GM18505 (cell line): ENCODE measurements around the gene AQP12B.
"Not testable (repeated sequence)": the region's sequence is repeated elsewhere in the genome, so short reads cannot be mapped to it uniquely, and the experiment has no call there.

Experiments
- ATAC-seq: cut with Tn5 transposase; IDR thresholded peaks from one replicate; pipeline ENCODE4 v1.9.1; 2021; ENCODE audit not compliant: unreplicated experiment
- POLR2A ChIP-seq: IDR thresholded peaks from 4 replicates; pipeline ENCODE4 v1.6.1; 2011; ENCODE audit warnings: borderline replicate concordance; ENCODE audit not compliant: insufficient read depth, insufficient read length; ENCODE audit errors: extremely low read depth

Gene AQP12B

DNA sequence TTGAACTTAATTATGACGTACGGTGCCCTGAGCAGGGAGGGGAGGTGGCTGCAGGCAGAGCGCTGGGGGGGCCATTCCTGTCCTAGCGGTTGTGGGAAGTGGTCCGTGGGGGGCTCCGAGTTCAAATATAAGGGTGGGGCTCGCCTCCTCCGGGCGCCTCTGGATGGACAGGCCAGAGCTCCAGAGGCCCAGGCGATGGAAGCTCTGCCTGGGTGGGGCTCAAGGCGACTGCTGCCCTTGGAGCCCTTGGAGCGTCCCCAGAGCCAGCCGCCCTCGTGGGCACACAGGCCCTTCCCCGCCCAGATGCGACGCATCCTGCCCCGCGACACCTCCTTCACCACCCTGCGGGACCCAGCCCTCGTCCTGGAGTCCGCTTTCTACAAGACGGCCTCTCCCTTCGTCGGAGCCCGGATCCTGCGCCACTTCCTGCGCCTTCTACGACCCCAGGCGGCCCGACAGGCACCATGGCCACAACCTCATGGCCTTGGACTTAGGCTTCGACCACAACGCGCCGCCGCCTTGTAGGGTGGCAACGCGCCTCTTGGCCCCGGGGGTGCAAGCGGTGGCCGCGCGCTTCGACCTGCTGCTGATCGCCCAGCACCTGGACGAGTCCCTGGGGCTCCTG, 10.5 kb downstream of the AQP12B start:
- no peak for ATAC-seq
- no peak for TF ChIP-seq POLR2A

GRCh38 chr2:240670950-240671349, 11.7 kb downstream of the AQP12B start:
- ATAC-seq, result no peak
- TF ChIP-seq POLR2A, result no peak

- no peak for ATAC-seq
- no peak for TF ChIP-seq POLR2A
Measured at GRCh38 chr2:240670402-240670801, 12.3 kb downstream of the AQP12B start.

DNA sequence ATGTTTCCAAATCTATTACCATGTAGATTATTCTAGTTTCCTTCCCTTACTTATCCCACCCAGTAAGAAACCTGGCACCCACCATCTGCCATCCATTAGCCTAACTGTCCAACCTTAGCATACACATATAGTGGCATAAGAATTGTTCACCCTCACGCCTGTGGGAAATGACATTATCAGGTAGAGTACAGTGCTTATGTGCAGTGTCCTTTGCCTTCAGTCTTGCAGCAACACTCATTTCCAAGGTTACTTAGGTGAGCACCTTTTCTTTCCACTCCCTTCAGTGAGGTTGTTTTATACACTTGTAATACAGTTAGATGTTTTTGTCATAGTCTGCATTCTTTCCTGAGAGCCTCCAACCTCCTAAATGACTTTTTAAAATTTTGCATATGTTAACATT, 18.1 kb downstream of the AQP12B start:
- no peak for ATAC-seq
- no peak for TF ChIP-seq POLR2A

DNA sequence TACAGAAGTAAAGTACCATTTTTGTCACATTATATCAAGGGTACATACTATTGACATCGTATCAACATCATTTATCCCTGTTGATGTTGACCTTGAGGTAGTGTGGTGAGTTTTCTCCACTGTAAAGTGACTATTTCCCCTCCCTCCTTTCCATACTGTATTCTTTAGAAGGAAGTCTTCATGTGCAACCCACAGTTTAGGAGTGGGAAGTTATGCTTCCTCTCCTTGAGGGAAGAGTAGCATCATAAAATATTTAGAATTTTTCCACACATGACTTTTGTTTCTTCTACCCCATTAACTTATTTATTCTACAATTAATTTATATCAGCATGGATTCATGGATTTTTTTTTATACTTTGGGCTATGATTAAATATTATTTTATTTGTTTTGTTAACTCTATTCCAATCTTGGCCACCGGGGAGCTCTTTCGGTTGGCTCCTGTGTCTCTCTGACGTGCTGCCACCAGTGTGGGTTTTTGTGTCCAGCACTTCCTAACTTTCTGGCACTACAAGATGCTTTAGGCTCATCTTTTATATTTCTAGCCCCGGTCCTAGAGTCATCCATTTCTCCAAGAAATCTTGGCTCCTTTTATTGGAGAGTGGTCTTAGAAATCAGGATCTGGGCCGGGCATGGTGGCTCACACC, 19.0 kb downstream of the AQP12B start:
- no peak for TF ChIP-seq POLR2A
- no peak for ATAC-seq

GRCh38 chr2:240662681-240663080, 20.0 kb downstream of the AQP12B start:
- no peak for TF ChIP-seq POLR2A
- no peak for ATAC-seq

- not testable (repeated sequence) for ATAC-seq
Measured at GRCh38 chr2:240659883-240660282, 22.8 kb downstream of the AQP12B start.

GRCh38 chr2:240655931-240656886, 26.5 kb downstream of the AQP12B start:
- TF ChIP-seq POLR2A, result no peak

GRCh38 chr2:240651185-240651584, 31.5 kb downstream of the AQP12B start:
- no peak for ATAC-seq
- no peak for TF ChIP-seq POLR2A

More at GRCh38 chr2:240655931-240656886, 26.5 kb downstream of the AQP12B start:
- no peak for ATAC-seq

GRCh38 chr2:240650254-240650965, 32.3 kb downstream of the AQP12B start:
- no peak for ATAC-seq
- TF ChIP-seq POLR2A, result no peak

- no peak for TF ChIP-seq POLR2A
- ATAC-seq, result no peak
Measured at GRCh38 chr2:240649331-240649730, 33.4 kb downstream of the AQP12B start.

DNA sequence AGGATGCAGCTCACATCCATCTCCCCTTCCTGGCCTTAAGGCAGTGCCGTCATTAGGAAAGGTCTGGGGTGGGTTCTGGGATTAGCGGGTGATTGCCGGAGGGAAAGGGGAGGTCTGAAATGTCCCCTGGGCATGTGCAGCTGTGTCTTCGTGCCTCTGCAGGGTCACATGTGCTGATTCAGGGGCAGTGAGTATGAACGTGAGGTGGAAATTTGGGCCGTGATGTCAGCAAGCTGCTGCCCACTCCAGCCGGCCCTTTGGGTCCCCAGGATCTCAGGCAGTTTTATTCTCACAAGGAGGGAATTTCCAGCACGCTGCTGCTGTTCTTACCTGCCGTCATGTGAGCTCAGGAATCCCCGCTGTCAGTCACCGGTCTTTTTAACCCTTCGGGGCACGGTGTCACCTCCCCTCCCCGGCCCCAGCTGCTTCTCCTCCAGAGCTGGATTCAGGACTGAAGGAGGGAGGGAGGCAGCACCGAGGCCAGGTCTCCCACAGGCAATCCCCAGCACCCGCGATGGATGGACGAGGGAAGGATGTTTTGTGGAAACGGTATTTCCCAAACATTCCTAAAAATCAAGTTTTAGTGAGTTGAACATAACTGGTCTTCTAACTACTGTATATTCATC, 33.9 kb downstream of the AQP12B start:
- TF ChIP-seq POLR2A, result no peak
- ATAC-seq, result no peak

GRCh38 chr2:240648155-240648649, 34.5 kb downstream of the AQP12B start:
- no peak for ATAC-seq
- TF ChIP-seq POLR2A, result no peak

GRCh38 chr2:240647503-240648154, 35.1 kb downstream of the AQP12B start:
- no peak for TF ChIP-seq POLR2A

More at GRCh38 chr2:240647503-240648154, 35.1 kb downstream of the AQP12B start:
- no peak for ATAC-seq
